ENCODE data around the gene DOCK4. TPM values are rescaled to one million over a fixed set of nuclear protein-coding genes. Genes with fewer than 3 reads are reported as not detected.

Gene DOCK4

Small RNA genes within 50 kb of the gene (small RNA-seq; reads per million reads assigned to genes)
- gene RNA5SP237 (ENCODE audit: low read depth) = not detected
